PC-9 (cell line): ENCODE measurements around the gene CYB5A. TPM values are rescaled to one million over a fixed set of nuclear protein-coding genes. Genes with fewer than 3 reads are reported as not detected.

ENCODE experiments used
- BruUV-seq: library from RNA; stranded (reverse); fragments of 400-500 nt; replicated peaks from 2 replicates; lab custom pipeline; 2021; lab: Mats Ljungman, UMichigan
- CTCF ChIA-PET: fragments of 300-600 bp; sonication (Branson Sonifier 250); formaldehyde crosslinking; loops from one replicate; lab custom pipeline; 2022; ENCODE audit warnings: antibody characterized with exemption; lab: Charles Lee
- POLR2A ChIA-PET: fragments of 300-600 bp; sonication (Branson Sonifier 250); formaldehyde crosslinking; loops from one replicate; lab custom pipeline; 2022; ENCODE audit warnings: antibody characterized with exemption; ENCODE audit not compliant: unreplicated experiment; lab: Charles Lee
- DNase-seq, 2 experiments: peaks; one replicate each; pipeline versions ENCODE4 v3.0.0 to v3.0.0-alpha.2; 2015 to 2022; ENCODE audit warnings: mixed read lengths in 1 of 2
- H2AFZ ChIP-seq: fragments of 200-600 bp; sonication (generic); 2 replicates; pipeline ENCODE4 v1.8.1; 2017; ENCODE audit warnings: antibody characterized with exemption
- H3F3A ChIP-seq: fragments of 200-600 bp; sonication (generic); 2 replicates; pipeline ENCODE4 v1.8.1; 2017; ENCODE audit warnings: antibody characterized with exemption, mild to moderate bottlenecking, low read depth; ENCODE audit not compliant: insufficient read depth
- H3K27ac ChIP-seq: fragments of 200-600 bp; sonication (generic); 2 replicates; pipeline ENCODE4 v1.6.1; 2016; ENCODE audit warnings: mixed run types
- H3K27me3 ChIP-seq: fragments of 200-600 bp; sonication (generic); 2 replicates; pipeline ENCODE4 v1.6.1; 2016; ENCODE audit warnings: low read depth, mixed run types; ENCODE audit not compliant: insufficient read depth
- H3K36me3 ChIP-seq: fragments of 200-600 bp; sonication (generic); 2 replicates; pipeline ENCODE4 v1.6.1; 2016; ENCODE audit warnings: low read depth, mixed run types
- H3K4me1 ChIP-seq: fragments of 200-600 bp; sonication (generic); replicated peaks from 2 replicates; pipeline ENCODE4 v1.6.1; 2016; ENCODE audit warnings: mixed run types; ENCODE audit not compliant: insufficient read depth
- H3K4me2 ChIP-seq: fragments of 200-600 bp; sonication (generic); 2 replicates; pipeline ENCODE4 v1.6.1; 2017; ENCODE audit warnings: mixed run types
- H3K4me3 ChIP-seq: fragments of 200-600 bp; sonication (generic); 2 replicates; pipeline ENCODE4 v1.6.1; 2016; ENCODE audit warnings: mixed run types
- H3K79me2 ChIP-seq: fragments of 200-600 bp; sonication (generic); 2 replicates; pipeline ENCODE4 v1.6.1; 2017; ENCODE audit warnings: low read depth, mixed run types
- H3K9me2 ChIP-seq: fragments of 200-600 bp; sonication (generic); 2 replicates; pipeline ENCODE4 v1.8.1; 2017; ENCODE audit warnings: mild to moderate bottlenecking; ENCODE audit not compliant: insufficient read depth
- H3K9me3 ChIP-seq: fragments of 200-600 bp; sonication (generic); 2 replicates; pipeline ENCODE4 v1.8.1; 2016; ENCODE audit warnings: low read depth; ENCODE audit not compliant: insufficient read depth
- H4K20me1 ChIP-seq: fragments of 200-600 bp; sonication (generic); 2 replicates; pipeline ENCODE4 v1.8.1; 2017; ENCODE audit not compliant: insufficient read depth
- CTCF ChIP-seq: fragments of 200-600 bp; sonication (generic); conservative IDR thresholded peaks from 2 replicates; pipeline ENCODE4 v1.6.1; 2017; ENCODE audit warnings: mixed run types, antibody characterized with exemption, mild to moderate bottlenecking, moderate library complexity
- EZH2 ChIP-seq: fragments of 200-600 bp; sonication (generic); IDR thresholded peaks from 2 replicates; pipeline ENCODE4 v1.8.0; 2017; ENCODE audit warnings: antibody characterized with exemption, low read depth
- intact Hi-C: fragments of 100-400 bp; cut with micrococcal nuclease; formaldehyde crosslinking; loops from one replicate; pipeline ENCODE4 v1.10.0; 2022; ENCODE audit not compliant: unreplicated experiment
- total RNA-seq: library from RNA; stranded (reverse); gene quantifications from 2 replicates; pipeline ENCODE4 v1.2.3, GENCODE V29; 2021

Gene CYB5A
- total RNA-seq, 1 experiment from 2014 or later: 109 TPM

GRCh38 chr18:74333091-74333490, 41.3 kb upstream of the CYB5A start:
- Histone ChIP-seq H3K4me2 (no peak overlapping the region), H3K9me2 (0 out of 2 replicates have a peak, but pooled peaks cover 4% of the 10 kb centered on the region), H3K4me3 (no peak overlapping the region), H3F3A (no peaks in the 10 kb centered on the region), H3K79me2 (no peaks in the 10 kb centered on the region), H3K9me3 (no peaks in the 10 kb centered on the region), H3K4me1 (no peaks in the 10 kb centered on the region), H2AFZ (no peak overlapping the region), H3K36me3 (no peaks in the 10 kb centered on the region), H4K20me1 (no peaks in the 10 kb centered on the region), H3K27me3 (no peaks in the 10 kb centered on the region), H3K27ac (no peak overlapping the region)
- TF ChIP-seq EZH2 (no peak), CTCF (no peak)
- no peak for DNase-seq
- CTCF ChIA-PET: no interaction called here
- BruUV-seq: no TSS peak
- intact Hi-C loops: no loop called here
- POLR2A ChIA-PET: no interaction called here

GRCh38 chr18:74331404-74331803, 39.6 kb upstream of the CYB5A start:
- no peak overlapping the region for H2AFZ ChIP-seq
- no peaks in the 10 kb centered on the region for H3F3A ChIP-seq
- no peak overlapping the region for H3K4me2 ChIP-seq
- H3K9me3 ChIP-seq: no peaks in the 10 kb centered on the region
- no peaks in the 10 kb centered on the region for H3K36me3 ChIP-seq
- intact Hi-C loops: loop anchor here (1.0 kb wide), 1 partner anchor 135 kb away; no protein-coding TSS in a partner anchor
- H3K9me2 ChIP-seq: 0 out of 2 replicates have a peak, but pooled peaks cover 4% of the 10 kb centered on the region
- DNase-seq: peak in 1 of 2 experiments; percentile 46
- no peaks in the 10 kb centered on the region for H3K4me1 ChIP-seq
- H3K27ac ChIP-seq: no peak overlapping the region
- H3K4me3 ChIP-seq: no peak overlapping the region
- ChIA-PET POLR2A (no interaction called here), CTCF (no interaction called here)
- H3K27me3 ChIP-seq: no peaks in the 10 kb centered on the region
- BruUV-seq: no TSS peak
- H4K20me1 ChIP-seq: no peaks in the 10 kb centered on the region
- TF ChIP-seq EZH2 (no peak), CTCF (peak; percentile 60)
- H3K79me2 ChIP-seq: no peaks in the 10 kb centered on the region

DNA sequence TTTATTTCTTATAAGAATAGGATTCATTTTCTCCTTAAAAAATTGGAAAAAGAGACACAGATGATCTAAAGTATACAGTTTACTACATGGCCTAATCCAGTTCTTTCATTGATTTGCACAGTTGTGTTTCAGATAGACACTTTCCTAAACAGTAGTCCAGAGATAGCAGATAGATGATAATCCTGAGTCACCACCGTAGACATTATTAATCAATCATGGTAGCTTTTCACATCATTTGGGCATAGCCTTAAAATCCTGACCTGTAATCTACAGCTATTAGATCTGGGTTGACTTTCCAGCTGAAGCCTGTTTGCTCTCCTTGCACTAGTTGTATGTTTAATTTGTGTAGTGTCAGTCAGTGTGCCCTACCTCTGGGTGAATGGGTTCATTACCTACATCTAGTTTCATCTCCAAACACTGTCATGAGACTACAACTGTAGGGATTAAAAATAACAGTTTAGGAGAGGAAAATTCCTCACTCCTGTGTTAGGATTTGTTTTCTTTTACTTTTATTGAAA, 38.0 kb upstream of the CYB5A start:
- Histone ChIP-seq H3K9me2 (no peaks in the 10 kb centered on the region), H2AFZ (no peak overlapping the region), H3F3A (no peaks in the 10 kb centered on the region), H3K4me1 (no peaks in the 10 kb centered on the region), H3K9me3 (no peaks in the 10 kb centered on the region), H4K20me1 (no peaks in the 10 kb centered on the region), H3K27me3 (no peaks in the 10 kb centered on the region), H3K79me2 (no peaks in the 10 kb centered on the region), H3K36me3 (no peaks in the 10 kb centered on the region), H3K27ac (no peak overlapping the region), H3K4me3 (no peak overlapping the region), H3K4me2 (no peak overlapping the region)
- no peak for DNase-seq
- no peak for TF ChIP-seq EZH2
- no peak for TF ChIP-seq CTCF
- BruUV-seq: no TSS peak
- intact Hi-C loops: no loop called here
- ChIA-PET POLR2A (interaction anchor here (0.5 kb wide), 1 partner anchor 13 kb away, joined by 3 read pairs; no protein-coding TSS in a partner anchor), CTCF (no interaction called here)
